ENCODE measurements around the gene STK10. TPM values are rescaled to one million over a fixed set of nuclear protein-coding genes. Genes with fewer than 3 reads are reported as not detected.
A peak's percentile ranks its signal among the peaks of the same experiment; 100 is the strongest.

The STK10 gene
- total and polyA plus RNA-seq, 9 of the 15 experiments (the other 6 are each of a cell fraction or from before 2014, with no cell fraction given) = 0.30 to 6.7 (median 2.4) TPM

DNA sequence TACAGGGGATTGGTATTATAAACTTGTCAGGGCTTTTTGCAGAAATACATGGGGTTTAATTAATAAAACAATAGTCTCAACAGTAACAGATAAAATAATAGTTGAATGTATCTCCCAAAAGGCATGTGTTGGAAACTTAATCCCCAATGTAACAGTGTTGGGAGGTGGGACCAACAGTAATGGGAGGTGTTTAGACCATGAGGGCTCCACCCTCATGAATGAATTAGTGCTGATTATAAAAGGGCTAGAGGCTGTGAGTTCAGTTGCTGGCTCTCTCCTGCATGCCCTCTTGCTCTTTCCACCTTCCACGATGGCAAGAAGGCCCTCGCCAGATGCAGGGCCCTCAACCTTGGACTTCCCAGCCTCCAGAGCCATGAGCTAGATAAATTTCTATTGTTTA is 56.3 kb downstream of the STK10 start (continued):
- TF ChIP-seq ATF1 (CRISPR knock-in tag; IDR thresholded peaks at IDR 0.05) (no peak), ATF1 (tag; IDR thresholded peaks at IDR 0.05) (no peak)

DNA sequence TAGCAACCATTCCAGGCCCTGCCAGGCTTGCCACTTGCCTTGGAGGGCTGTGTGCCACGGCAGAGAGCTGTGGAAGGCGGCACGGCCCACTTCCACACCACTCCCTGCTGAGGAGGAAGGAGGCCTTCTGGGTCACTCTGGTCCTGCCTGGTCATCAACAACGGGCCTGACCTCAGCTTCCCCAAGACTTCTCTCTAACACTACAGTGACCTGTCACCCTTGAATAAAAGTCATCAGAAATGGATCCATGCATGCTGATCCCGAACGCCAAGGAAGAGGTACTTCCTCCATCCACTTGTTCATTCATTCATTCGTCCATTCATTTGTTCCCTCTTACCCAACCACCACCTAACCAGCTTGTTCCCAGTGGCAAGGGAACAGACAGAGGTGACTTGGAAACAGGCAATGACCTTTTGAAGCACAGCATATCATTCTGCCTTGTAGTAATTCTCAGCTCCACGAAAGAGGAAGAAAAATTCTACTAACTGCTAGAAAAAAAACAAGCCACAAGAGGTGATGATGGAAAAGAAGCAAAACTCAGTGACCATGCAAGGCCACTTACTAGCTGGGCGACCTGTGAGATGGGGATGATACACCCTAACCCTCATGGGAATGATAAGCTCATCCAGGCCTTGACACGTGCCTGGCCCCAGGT is 58.6 kb downstream of the STK10 start:
- intact Hi-C loops (cut with micrococcal nuclease) = no loop called here
- WGBS (ENCODE audit: insufficient coverage, low coverage, missing lambda C conversion rate) = 50% methylated on average over 10 of the region's 10 CpGs
- H3K4me1 ChIP-seq (replicated peaks in 1 of 2; ENCODE audit: control insufficient read depth in 2 of 2, insufficient read depth in 2 of 2, low read length in 2 of 2) = no peaks in the 10 kb centered on the region; a peak in 1 of 5 replicates
- ChIA-PET CTCF (ENCODE audit: low intra/inter-chr PET ratio) (no interaction called here), POLR2A (interaction anchor here (0.8 to 1.2 kb wide), 2 partner anchors 27 to 139 kb away, joined by 3 to 4 read pairs; no protein-coding TSS in a partner anchor)
- no peaks in the 10 kb centered on the region for H3K36me3 ChIP-seq (ENCODE audit: control insufficient read depth, insufficient read depth, low read length)
- no peaks in the 10 kb centered on the region for H3K9me1 ChIP-seq (ENCODE audit: control insufficient read depth, insufficient read depth, low read length)
- H3K27ac ChIP-seq (ENCODE audit: extremely low read depth, low read depth, low read length) = no peak overlapping the region
- in situ Hi-C loops (cut with MboI) = no loop called here
- H3K4me3 ChIP-seq = no peak overlapping the region
- DNase-seq (ENCODE audit: extremely low read depth in 1 of 4, low spot score in 3 of 4) (no peak), ATAC-seq (no peak), FAIRE-seq (no peak)
- no TSS peak for BruUV-seq (replicated peaks)
- no peaks in the 10 kb centered on the region for H3K9me3 ChIP-seq (replicated peaks; ENCODE audit: control insufficient read depth, insufficient read depth, low read depth, low read length)
- no peak overlapping the region for H2AFZ ChIP-seq (ENCODE audit: low read depth, low read length)
- TF ChIP-seq ZNF431 (CRISPR knock-in tag; IDR thresholded peaks at IDR 0.05) (no peak), ZNF347 (CRISPR knock-in tag; IDR thresholded peaks at IDR 0.05; ENCODE audit: low read depth) (no peak), ZNF24 (IDR thresholded peaks at IDR 0.05) (peak; percentile 88), PHF20 (IDR thresholded peaks at IDR 0.05; ENCODE audit: partially characterized antibody) (no peak)
- TF ChIP-seq, protein P1, sequence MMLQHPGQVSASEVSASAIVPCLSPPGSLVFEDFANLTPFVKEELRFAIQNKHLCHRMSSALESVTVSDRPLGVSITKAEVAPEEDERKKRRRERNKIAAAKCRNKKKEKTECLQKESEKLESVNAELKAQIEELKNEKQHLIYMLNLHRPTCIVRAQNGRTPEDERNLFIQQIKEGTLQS (IDR thresholded peaks at IDR 0.05) = no peak
- TF ChIP-seq, protein P1 (CRISPR knock-in tag; conservative IDR thresholded peaks at IDR 0.05) = no peak
- TF ChIP-seq, protein P2, sequence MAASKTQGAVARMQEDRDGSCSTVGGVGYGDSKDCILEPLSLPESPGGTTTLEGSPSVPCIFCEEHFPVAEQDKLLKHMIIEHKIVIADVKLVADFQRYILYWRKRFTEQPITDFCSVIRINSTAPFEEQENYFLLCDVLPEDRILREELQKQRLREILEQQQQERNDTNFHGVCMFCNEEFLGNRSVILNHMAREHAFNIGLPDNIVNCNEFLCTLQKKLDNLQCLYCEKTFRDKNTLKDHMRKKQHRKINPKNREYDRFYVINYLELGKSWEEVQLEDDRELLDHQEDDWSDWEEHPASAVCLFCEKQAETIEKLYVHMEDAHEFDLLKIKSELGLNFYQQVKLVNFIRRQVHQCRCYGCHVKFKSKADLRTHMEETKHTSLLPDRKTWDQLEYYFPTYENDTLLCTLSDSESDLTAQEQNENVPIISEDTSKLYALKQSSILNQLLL (CRISPR knock-in tag; IDR thresholded peaks at IDR 0.05; ENCODE audit: borderline replicate concordance) = no peak
- no peak overlapping the region for H3K4me2 ChIP-seq (ENCODE audit: insufficient read depth, low read length)
- no peaks in the 10 kb centered on the region for H4K20me1 ChIP-seq (replicated peaks; ENCODE audit: control insufficient read depth, insufficient read depth, low read length)
- H3K27me3 ChIP-seq (ENCODE audit: control insufficient read depth in 2 of 2, insufficient read depth in 2 of 2, low read length in 2 of 2) = no peaks in the 10 kb centered on the region
- H3K79me2 ChIP-seq (ENCODE audit: control insufficient read depth, insufficient read depth, low read length) = no peaks in the 10 kb centered on the region
- no peak overlapping the region for H3K9ac ChIP-seq (ENCODE audit: insufficient read depth in 1 of 2, low read depth in 2 of 2, low read length in 2 of 2)
